Cardiac septum (tissue), 1 donor: Measurements from ENCODE around the gene PTPN14. TPM values are rescaled to one million over a fixed set of nuclear protein-coding genes. Genes with fewer than 3 reads are reported as not detected.
"Not testable (repeated sequence)": the region's sequence is repeated elsewhere in the genome, so short reads cannot be mapped to it uniquely, and the experiment has no call there.

Experiments used
- DNase-seq: peaks from one replicate; pipeline ENCODE4 v3.0.0-alpha.2; 2020; ENCODE audit warnings: low spot score
- intact Hi-C: fragments of 100-400 bp; cut with DNase I; formaldehyde crosslinking; loops from one replicate; pipeline ENCODE4 v1.14.0; 2022
- long read RNA-seq: library from polyadenylated mRNA; unstranded; transcript quantifications from one replicate; pipeline ENCODE4 v2.0.0, GENCODE V29; 2021
- total RNA-seq: library from RNA; stranded (reverse); fragmentation: NEBNext Ultra II Directional; extraction: Animal tissue kit (Norgen Biotek cat#: 25700); gene quantifications from one replicate; pipeline ENCODE4 v1.2.1, GENCODE V29; 2021
- donor health status: DM: no; HTN: no; CAD: no.

The PTPN14 gene
- total RNA-seq: 67.7 TPM
- long read RNA-seq, full-length matches to known transcripts: 11 of 63 reads
- long read RNA-seq, partial matches to known transcripts: 14 of 63 reads
- long read RNA-seq, other reads (novel, unspliced or antisense): 38 of 63 reads

DNA sequence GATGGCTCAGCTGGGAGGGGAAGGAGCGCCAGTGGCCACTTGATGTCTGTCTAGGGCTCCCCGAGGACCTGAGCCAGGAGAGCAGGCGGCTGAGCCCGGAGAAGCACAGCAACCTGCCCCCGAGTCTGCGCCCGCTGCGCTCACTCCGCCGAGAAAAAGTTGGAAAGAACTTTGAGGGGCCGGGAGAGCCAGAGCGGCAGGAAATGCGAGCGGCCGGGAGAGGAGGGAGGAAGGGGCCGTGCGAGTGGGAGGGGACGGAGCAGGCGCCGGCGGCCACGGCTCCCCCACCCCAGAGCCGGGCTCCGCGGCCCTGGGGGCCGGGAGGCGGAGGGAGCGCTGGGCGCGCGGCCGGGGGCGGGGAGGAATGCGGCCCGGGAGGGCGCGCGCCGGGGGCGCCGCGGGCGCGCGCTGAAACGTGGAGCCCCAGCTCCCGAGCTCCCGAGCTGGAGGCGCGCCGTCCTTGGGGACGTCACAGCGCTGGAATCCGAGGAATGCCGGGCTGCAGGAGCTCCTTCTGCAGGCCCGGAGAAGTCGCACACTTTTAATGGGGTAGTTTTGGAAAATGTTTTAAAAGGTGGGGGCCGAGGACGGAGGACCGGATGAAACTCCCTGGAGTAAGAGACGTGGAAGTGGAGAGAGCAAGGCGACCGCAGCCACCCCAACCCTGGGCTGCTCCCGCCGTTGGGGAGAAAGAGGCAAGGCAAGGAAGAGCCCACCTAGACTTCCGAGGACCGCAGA is at the start of gene PTPN14:
TSS of gene PTPN14 (minus strand) at position 167 of the 738 bp plus-strand sequence. CDS start 86,799 bp downstream, outside the sequence.
- peak; percentile 91 for DNase-seq
- intact Hi-C loops: loop anchor here (2.0 to 5.0 kb wide), 3 partner anchors 135 to 269 kb away; partner anchors contain the start of gene SMYD2

DNA sequence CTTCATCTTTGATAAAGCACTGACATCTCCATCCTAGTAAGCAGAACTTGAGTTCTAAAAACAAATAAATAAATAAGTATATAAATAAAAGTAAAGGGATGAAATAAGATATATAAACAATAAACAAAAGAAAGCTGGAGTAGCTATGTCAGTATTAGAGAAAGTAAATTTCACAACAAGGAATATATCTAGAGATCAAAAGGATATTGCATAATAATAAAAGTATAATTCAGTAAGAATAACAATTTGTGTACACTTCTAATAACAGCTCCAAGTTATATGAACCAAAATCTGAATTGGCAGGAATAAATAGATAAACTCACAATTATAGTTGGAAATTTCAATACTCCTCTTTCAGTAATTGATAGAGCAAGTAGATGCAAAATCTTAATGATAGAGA is 41.8 kb upstream of the PTPN14 start:
- no peak for DNase-seq
- intact Hi-C loops: no loop called here

DNA sequence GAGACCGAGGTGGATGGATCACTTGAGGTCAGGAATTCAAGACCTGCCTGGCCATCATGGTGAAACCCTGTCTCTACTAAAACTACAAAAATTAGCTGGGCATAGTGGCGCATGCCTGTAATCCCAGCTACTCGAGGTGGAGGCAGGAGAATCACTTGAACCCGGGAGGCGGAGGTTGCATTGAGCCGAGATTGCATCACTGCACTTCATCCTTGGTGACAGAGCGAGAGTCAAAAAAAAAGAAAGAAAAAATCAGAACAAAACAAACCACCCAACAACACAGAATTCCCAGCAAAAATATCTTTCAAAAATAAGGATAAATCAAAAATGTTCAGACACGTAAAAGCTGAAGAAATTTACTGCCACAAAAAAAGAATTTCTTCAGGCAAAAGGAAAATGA is 40.5 kb upstream of the PTPN14 start:
- intact Hi-C loops, DNase-seq: not testable (repeated sequence)

DNA sequence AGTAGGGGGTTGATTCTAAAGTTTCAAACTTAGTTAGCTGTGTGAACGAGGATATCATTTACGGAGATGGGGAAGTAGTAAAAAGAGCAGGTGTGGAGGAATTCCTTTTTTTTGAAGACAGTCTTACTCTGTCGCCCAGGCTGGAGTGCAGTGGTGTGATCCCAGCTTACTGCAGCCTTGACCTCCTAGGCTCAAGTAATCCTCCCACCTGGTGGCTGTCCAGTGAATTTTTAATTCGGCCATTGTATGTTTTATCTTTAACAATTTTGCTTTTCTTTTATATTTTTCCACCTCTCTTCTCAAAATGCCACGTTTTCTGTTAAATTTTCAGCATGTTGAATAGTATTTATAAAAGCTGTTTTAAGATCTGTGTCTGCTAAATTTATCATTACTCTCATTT is 39.3 kb upstream of the PTPN14 start:
- intact Hi-C loops: no loop called here
- DNase-seq: no peak

DNA sequence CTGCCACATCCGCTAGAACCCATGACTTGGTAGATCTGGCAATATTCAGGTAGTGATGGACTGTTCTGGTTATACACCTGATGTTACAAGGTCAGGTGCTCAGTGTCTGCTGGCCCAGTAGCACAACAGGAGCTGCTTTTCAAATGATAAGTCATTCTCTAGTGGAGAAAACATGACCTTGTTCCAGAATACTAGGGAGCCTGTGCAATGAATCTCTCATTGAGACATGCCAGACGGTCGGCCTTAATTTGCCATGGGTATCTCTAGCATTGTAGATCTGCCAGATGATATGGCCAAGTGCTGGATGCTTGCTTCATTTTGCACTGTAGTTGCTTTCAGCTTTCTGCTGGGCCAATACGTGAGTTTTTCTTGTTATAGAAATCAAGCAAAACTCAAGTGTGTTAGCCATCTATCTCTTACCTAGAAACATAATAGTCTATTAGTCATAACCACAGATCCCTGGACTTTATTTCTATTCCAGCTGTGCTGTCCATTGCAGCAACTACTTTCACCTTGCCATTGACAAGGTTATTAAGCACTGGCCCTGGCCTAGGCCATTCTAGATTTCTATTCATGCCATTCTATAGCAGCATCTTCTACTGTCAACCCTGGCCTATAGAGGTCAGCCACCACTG is 37.7 kb upstream of the PTPN14 start:
- DNase-seq: no peak
- intact Hi-C loops: loop anchor here (5.0 kb wide), 1 partner anchor 202 kb away; no protein-coding TSS in a partner anchor

DNA sequence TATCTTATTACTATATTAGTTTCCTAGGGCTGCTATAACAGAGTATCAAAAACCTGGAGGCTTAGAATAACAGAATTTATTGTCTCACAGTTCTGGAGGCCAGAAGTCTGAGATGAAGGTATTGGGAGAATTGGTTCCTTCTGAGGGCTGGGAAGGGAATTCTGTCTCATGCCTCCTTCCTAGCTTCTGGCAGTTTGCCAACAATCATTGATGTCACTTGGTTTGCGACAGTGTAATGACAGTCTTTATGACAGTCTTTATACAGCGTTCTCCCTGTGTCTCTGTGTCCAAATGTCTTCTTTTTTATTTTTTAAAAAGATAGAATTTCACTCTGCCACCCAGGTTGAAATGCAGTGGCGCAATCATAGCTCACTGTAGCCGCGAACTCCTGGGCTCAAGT is 35.8 kb upstream of the PTPN14 start:
- intact Hi-C loops: loop anchor here (5.0 kb wide), 1 partner anchor 200 kb away; no protein-coding TSS in a partner anchor

DNA sequence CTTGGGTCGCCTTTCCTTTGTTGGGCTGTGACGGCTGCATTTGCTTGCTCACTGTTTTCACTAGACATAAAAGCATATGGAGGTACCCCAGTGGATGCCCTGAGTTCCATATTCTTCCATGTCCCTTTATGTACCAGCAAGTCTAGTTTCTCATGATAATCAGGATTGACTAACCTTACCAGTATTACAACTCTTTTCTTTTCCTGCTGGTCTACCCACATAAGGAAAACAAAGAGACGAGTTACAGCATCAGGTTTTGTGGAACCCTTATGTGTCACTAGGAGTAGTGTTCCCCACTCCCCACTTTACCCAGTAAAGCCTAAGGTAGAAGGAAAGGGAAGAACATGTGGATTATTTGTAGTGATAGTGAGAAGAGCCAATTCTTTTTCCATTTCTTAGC is 35.2 kb upstream of the PTPN14 start:
- intact Hi-C loops: loop anchor here (5.0 kb wide), 1 partner anchor 199 kb away; no protein-coding TSS in a partner anchor
- no peak for DNase-seq

More for the DNA sequence above, 35.8 kb upstream of the PTPN14 start:
- no peak for DNase-seq

DNA sequence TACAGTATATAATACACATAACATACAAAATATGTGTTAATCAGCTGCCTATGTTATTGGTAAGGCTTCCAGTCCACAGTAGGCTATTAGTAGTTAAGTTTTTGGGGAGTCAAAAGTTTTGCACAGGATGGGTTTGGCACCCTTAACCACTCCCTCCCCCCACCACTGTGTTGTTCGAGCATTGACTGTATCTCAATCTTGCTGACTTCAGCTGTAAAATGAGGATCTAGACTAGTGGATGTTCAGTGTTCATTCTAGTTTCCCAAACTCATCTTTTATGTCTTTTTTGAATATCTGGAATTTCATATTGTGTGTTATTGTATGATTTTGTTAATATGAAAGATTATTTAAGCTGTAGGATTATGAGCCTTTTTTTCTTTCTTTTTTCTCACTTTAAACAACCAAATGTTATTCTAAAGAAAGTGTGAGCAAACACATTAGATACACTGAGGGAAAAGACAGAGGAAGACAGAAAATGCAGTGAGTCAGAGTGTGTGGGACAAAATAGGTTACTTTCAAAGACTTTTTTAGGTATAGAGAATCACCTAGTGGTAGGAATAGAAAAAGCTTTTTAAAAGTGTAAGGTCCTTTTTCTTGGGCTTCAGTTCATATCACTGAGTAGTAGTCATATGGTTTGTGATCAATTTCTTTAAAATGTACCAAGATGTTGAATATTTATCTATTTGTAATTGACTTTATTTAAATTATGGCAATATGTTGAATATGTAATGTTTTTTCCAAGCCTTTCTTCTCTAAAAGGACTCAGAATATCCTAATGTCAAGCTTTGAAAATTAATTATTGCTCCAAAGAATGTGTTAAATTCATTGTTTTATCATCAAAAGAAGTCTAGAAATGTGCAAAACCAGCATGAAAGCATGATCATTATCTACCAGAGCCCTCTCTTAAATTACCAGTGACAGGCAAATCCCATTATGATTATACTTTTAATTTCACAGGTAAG is 33.7 kb upstream of the PTPN14 start:
- no peak for DNase-seq
- intact Hi-C loops: loop anchor here (1.0 to 5.0 kb wide), 2 partner anchors 198 to 254 kb away; no protein-coding TSS in a partner anchor

DNA sequence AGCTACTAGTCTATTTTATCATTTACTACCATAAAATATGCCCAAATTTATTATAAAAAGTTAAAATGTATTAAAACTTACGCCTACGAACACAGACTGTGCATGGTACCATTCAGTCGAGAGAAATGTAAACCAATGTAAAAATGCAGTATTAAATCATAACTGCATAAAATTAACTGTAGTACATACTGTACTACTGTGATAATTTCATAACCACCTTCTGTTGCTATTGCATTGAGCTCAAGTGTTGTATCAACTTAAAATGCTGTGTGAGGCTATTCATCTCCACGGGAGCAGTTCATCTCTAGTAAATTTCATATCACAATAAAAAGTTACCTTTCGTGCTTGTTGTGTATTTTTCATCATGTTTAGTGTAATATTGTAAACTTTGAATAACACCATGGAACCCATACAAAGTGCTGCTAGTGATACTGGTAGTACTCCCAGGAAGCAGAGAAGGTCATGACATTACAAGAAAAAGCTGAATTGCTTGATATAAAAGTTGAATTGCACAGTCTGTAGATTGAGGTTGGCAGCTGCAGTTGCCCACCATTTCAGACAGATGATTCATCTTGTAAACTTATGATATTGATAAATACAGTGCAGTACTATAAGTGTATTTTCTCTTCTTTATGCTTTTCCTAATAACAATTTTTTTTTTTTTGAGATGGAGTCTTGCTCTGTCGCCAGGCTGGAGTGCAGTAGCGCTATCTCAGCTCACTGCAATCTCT is 32.6 kb upstream of the PTPN14 start:
- intact Hi-C loops: loop anchor here (2.0 kb wide), 1 partner anchor 369 kb away; no protein-coding TSS in a partner anchor
- no peak for DNase-seq

DNA sequence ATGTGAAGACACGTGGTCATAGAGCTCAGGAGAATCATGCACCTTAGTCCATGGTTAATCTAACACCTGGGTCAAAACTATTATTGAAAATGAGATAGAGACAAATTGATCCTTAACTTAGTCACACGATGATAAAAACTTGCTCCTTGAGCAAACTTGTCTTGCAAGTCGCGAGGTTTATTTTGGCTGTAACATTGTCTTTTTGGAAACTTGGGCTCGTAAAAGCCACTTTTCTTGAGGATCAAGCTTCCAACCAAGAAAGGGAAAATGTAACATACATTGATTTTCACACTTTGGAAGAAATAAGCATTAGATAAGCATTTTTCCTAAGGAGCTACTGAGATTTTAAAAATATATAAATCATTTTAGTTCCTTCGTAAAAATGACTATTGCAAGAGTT is 31.7 kb upstream of the PTPN14 start:
- intact Hi-C loops: loop anchor here (2.0 kb wide), 1 partner anchor 368 kb away; no protein-coding TSS in a partner anchor
- no peak for DNase-seq

DNA sequence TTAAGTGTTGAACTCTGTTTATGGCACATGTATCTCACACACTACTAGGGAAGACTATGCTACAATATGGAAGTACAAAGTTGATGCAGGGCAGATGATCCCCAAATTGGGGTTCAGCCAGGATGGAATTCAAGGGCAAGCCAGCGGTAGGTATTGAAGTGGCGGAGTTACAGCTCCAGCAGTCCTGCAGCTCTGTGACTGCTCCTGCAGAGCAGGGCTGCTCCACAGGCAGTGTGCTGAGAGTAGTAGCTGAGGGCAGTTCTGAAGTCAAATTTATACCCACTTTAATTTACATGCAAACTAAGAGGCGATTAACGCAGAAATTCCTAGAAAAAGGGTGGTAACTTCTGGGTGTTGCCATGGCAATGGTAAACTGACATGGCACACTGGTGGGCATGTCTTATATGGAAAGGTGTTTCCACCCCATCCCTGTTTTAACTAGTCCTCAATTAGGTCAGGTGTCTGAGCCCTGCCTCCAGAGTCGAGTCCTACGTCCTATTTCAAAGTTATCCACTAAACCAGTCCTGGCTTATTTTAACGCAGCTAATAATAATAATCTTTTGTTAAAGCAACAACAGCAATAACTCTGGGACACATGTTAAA is 31.0 kb upstream of the PTPN14 start:
- intact Hi-C loops: loop anchor here (2.0 kb wide), 1 partner anchor 368 kb away; no protein-coding TSS in a partner anchor
- DNase-seq: no peak

DNA sequence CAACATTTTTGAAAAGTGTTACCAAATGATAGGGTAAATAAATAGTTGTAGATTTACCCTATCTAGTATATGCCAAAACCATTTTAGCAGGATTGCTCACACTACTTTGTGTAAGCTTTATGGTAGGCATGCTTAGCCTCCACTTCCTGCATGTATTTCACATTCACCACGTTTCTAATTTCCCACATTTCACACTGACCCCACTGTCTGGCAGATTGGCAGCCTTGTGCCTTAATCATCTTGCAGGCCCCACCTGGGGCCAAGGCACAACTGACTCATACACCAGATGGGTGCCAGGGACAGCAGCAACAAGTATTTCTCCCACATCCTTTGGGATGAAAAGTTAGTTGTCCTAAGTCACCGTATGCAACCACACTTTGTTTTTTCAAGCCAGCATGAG is 30.4 kb upstream of the PTPN14 start:
- intact Hi-C loops: loop anchor here (2.0 kb wide), 1 partner anchor 367 kb away; no protein-coding TSS in a partner anchor
- DNase-seq: no peak

DNA sequence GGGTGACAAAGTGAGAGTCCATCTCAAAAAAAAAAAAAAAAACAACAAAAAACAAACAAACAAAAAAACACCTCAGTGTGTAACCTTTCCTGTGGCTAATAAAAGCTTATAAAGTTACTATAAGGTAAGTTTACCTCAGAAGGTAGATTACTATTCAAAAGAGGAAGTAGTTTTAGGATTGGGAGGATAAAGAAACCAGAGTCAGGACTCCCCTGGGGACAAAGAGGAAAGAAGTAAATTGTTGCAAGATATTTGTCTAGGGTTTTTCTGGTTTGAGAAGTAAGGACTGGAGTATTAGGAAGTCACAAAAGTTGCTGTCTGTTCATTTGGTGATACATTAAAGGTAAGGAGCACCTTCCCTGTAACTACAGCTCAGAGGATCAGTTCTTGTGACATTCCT is 27.8 kb upstream of the PTPN14 start:
- intact Hi-C loops: no loop called here
- DNase-seq: no peak

DNA sequence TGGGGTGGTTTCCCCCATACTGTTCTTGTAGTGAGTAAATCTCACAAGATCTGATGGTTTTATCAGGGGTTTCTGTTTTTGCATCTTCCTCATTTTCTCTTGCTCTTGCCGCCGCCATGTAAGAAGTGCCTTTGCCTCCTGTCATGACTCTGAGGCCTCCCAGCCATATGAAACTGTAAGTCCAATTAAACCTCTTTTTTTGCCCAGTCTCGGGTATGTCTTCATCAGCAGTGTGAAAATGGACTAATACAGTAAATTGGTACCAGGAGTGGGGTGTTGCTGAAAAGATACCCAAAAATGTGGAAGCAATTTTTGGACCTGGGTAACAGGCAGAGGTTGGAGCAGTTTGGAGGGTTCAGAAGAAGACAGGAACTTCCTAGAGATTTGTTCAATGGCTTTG is 24.7 kb upstream of the PTPN14 start:
- intact Hi-C loops, DNase-seq: not testable (repeated sequence)

DNA sequence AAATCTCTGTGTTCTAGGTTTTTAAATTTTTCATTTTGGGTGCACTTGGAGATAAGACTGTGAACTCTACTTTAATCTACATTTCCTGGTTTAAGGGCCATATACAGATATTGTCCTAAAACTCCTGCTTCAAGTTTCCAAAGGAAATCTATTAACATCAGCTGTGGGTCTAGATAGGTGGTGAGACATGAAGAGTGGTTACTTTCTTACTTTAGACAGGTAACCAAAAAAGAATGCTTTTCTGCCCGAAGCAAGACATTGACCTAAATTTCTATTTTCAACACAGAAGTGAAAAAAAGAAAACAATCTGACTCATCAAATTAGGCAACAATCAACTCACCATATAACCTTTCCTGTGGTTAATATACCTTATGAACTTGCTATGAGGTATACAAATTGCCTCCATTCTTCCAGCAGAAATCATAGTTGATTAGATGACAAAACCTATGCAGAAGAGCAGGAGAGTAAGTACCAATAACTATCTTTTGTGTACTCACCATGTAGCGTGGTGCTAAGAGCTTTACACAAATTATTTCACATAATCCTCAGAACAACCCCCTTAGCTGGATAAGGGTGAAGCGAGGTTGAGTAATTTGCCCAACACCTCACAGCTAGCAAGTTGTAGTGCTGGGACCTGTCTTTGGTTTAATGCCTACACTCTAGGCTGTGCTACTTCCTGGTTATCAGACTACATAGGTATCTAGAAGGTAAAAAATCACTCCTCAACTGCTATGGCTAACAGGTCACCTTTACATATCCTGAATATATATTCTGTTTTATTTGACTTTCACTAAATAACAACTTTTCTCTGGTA is 23.4 kb upstream of the PTPN14 start:
- intact Hi-C loops: no loop called here
- DNase-seq: no peak

DNA sequence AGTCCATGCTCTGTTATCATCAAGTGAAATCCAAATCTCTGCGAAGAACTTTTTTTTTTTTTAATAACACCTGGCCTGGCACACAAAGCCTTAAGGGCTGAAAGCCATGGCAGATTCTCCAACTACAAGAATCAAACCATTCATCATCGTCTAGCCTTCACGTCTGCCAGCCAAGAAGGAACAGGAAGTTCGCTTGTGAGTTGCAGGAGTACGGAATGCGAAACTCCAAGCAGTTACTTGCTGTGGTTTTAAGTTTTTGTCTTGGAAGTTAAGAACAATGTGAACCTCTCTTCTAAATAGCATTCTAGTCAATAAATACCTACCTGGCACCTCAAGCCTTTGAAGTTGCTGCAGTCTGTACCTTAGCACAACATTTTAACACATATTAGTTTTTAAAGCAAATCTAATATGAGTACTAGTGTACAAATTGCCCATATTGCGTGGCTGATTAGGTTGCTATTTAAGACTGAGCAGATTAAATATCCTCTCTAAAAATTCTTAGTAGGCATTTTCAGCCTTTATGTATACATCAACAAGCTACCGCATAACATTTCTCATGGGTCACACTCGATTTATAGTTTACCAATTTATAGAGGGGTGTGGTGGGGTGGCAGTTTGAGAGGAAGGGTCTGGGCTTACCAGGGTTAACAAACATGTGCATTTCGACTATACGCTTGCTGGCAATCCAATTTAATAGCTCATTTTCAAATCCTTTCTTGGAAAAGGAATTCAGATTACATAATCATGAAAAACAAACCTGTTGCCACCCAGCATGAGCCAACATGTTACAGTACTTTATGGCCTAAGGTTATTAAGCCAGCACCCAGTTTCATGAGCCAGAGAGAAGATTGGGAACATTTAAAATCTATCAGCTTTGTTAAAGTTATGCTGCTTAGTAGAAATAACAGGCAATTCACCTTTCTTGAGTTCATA is 22.2 kb upstream of the PTPN14 start:
- no peak for DNase-seq
- intact Hi-C loops: no loop called here
